KMS-11 (cell line): ENCODE data around the gene GDI1.

ENCODE experiments used
- H2AFZ ChIP-seq: fragments of 200-600 bp; sonication (generic); 2 replicates; pipeline ENCODE4 v1.6.1; 2016; ENCODE audit warnings: antibody characterized with exemption, mixed run types, low read depth
- H3K27ac ChIP-seq: fragments of 200-600 bp; sonication (generic); 2 replicates; pipeline ENCODE4 v1.6.1; 2016; ENCODE audit warnings: mild to moderate bottlenecking, mixed run types
- H3K27me3 ChIP-seq: fragments of 200-600 bp; sonication (generic); 2 replicates; pipeline ENCODE4 v1.6.1; 2017; ENCODE audit warnings: mild to moderate bottlenecking, low read depth, mixed run types, moderate library complexity; ENCODE audit not compliant: insufficient read depth
- H3K36me3 ChIP-seq: fragments of 200-600 bp; sonication (generic); 2 replicates; pipeline ENCODE4 v1.6.1; 2017; ENCODE audit warnings: mild to moderate bottlenecking, mixed run types; ENCODE audit not compliant: insufficient read depth
- H3K4me1 ChIP-seq: fragments of 200-600 bp; sonication (generic); 2 replicates; pipeline ENCODE4 v1.6.1; 2016; ENCODE audit warnings: mild to moderate bottlenecking, low read depth, mixed run types; ENCODE audit not compliant: poor library complexity, severe bottlenecking
- H3K4me2 ChIP-seq: fragments of 200-600 bp; sonication (generic); 2 replicates; pipeline ENCODE4 v1.7.0; 2016; ENCODE audit warnings: mild to moderate bottlenecking, mixed run types
- H3K4me3 ChIP-seq: fragments of 200-600 bp; sonication (generic); IDR thresholded peaks from 2 replicates; pipeline ENCODE4 v1.6.1; 2017; ENCODE audit warnings: low read depth, low read length, mixed read lengths; ENCODE audit not compliant: insufficient read depth
- H3K79me2 ChIP-seq: fragments of 200-600 bp; sonication (generic); 2 replicates; pipeline ENCODE4 v1.6.1; 2016; ENCODE audit warnings: low read depth, mixed run types; ENCODE audit not compliant: insufficient read depth
- H3K9ac ChIP-seq: fragments of 200-600 bp; sonication (generic); 2 replicates; pipeline ENCODE4 v1.6.1; 2016; ENCODE audit warnings: mild to moderate bottlenecking, mixed run types
- H4K20me1 ChIP-seq: fragments of 200-600 bp; sonication (generic); 2 replicates; pipeline ENCODE4 v1.6.1; 2016; ENCODE audit warnings: mild to moderate bottlenecking, mixed run types; ENCODE audit not compliant: insufficient read depth
- TF ChIP-seq, protein P1 (sequence below): fragments of 200-600 bp; sonication (generic); conservative IDR thresholded peaks from 2 replicates; pipeline ENCODE4 v1.6.1; 2017; ENCODE audit warnings: low read depth, mild to moderate bottlenecking, antibody characterized with exemption, low read length, moderate library complexity, mixed read lengths

Gene GDI1

DNA sequence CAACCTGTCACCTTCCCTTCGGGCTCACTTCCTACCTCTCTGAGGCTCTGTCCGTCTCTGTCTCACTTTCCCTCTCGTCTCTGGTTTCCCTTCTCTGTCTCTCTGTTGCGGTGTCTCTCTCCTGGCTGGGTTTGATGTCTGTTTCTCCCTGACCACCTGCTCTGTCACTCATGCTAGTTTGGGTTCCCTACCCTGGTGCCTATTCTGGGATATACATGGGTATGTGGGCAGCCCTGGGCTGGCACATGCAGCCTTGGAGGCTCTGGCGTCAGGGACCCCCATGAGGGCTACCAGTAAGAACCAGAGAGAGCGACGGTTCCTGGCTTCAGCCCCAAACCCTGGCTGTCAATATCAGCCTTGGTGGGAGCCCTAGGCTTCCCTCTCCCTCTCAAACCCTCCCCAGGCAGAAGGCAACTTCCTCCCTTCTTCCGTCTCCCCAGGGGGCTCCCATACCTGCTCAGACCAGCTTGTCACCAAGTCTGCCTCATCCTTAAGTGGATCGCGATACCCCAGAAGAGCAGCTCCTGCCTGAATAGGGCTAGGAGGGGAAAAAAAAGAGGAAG, 28.2 kb upstream of the GDI1 start:
- no peaks in the 10 kb centered on the region for H3K27me3 ChIP-seq
- H3K4me2 ChIP-seq = no peak overlapping the region
- H4K20me1 ChIP-seq = no peaks in the 10 kb centered on the region
- H3K9ac ChIP-seq = no peak overlapping the region
- no peak overlapping the region for H2AFZ ChIP-seq
- TF ChIP-seq, protein P1, sequence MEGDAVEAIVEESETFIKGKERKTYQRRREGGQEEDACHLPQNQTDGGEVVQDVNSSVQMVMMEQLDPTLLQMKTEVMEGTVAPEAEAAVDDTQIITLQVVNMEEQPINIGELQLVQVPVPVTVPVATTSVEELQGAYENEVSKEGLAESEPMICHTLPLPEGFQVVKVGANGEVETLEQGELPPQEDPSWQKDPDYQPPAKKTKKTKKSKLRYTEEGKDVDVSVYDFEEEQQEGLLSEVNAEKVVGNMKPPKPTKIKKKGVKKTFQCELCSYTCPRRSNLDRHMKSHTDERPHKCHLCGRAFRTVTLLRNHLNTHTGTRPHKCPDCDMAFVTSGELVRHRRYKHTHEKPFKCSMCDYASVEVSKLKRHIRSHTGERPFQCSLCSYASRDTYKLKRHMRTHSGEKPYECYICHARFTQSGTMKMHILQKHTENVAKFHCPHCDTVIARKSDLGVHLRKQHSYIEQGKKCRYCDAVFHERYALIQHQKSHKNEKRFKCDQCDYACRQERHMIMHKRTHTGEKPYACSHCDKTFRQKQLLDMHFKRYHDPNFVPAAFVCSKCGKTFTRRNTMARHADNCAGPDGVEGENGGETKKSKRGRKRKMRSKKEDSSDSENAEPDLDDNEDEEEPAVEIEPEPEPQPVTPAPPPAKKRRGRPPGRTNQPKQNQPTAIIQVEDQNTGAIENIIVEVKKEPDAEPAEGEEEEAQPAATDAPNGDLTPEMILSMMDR = no peak
- peaks cover 15% of the 10 kb centered on the region for H3K4me1 ChIP-seq
- no peak overlapping the region for H3K27ac ChIP-seq
- no peaks in the 10 kb centered on the region for H3K79me2 ChIP-seq
- H3K36me3 ChIP-seq = no peaks in the 10 kb centered on the region
- H3K4me3 ChIP-seq = no peak overlapping the region

DNA sequence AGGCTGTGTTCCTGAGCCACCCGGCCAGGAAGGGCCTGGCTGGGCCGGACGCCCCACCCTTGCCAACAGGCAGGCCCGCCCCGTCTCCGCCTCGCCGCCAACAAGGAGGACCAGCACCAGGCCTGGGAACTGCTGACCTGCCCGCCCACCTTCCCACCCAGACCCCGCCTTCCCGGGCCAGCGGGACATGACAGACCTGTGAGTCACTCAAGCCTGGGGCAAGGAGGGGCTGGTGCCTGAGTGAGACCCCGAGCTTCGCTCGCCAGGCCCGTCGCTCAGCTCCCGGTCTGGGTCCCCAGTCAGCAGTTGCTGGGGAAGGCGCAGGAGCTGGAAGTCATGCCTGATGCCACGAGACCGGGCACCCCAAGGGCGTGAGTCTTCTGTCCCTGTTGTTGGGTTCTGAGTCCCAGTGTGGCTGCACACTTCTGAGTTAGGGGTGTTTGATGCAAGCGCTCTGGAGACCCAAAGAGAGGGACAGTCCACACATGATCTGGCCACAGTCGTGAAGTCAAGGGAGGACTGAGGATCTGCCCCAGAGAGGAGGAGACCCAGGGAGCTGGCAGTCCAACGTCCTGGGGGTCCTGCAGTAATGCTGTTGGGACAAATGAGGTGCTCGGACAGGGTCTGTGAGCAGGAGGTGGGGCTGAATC, 27.6 kb upstream of the GDI1 start, which contains the start of gene DNASE1L1:
TSS of gene DNASE1L1 (minus strand) at position 33 of the 650 bp plus-strand sequence. CDS start 3,686 bp downstream, outside the sequence.
- Histone ChIP-seq H3K27ac (no peak within 1 kb of the TSS), H3K9ac (no peak within 1 kb of the TSS), H3K27me3 (no peaks in the 10 kb centered on the region), H2AFZ (no peak within 1 kb of the TSS), H3K4me3 (no peak within 1 kb of the TSS), H3K4me1 (peaks cover 15% of the 10 kb centered on the region), H3K79me2 (no peaks in the 10 kb centered on the region), H3K36me3 (no peaks in the 10 kb centered on the region), H3K4me2 (no peak within 1 kb of the TSS), H4K20me1 (no peaks in the 10 kb centered on the region)
- TF ChIP-seq, protein P1 = no peak

DNA sequence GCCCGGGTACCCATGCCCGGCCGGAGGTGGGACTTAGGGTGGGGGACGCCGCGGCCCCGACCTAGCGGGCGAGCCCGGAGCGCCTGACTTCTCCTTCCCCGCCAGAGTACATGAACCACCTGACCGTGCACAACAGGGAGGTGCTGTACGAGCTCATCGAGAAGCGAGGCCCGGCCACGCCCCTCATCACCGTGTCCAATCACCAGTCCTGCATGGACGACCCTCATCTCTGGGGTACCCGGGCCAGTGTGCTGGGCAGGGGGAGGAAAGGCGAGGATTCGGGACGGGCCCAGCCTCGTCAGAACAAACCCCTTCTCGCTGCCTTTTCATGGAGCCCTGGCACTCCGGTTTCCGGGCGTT, 25.0 kb upstream of the GDI1 start:
- Histone ChIP-seq H3K79me2 (no peaks in the 10 kb centered on the region), H3K36me3 (no peaks in the 10 kb centered on the region), H2AFZ (peak overlapping the region; percentile 76), H3K27ac (peak overlapping the region; percentile 48), H3K4me2 (peak overlapping the region; percentile 55), H3K27me3 (no peaks in the 10 kb centered on the region), H4K20me1 (no peaks in the 10 kb centered on the region), H3K9ac (peak overlapping the region; percentile 70), H3K4me3 (no peak overlapping the region), H3K4me1 (peaks cover 15% of the 10 kb centered on the region)
- TF ChIP-seq, protein P1 = no peak

DNA sequence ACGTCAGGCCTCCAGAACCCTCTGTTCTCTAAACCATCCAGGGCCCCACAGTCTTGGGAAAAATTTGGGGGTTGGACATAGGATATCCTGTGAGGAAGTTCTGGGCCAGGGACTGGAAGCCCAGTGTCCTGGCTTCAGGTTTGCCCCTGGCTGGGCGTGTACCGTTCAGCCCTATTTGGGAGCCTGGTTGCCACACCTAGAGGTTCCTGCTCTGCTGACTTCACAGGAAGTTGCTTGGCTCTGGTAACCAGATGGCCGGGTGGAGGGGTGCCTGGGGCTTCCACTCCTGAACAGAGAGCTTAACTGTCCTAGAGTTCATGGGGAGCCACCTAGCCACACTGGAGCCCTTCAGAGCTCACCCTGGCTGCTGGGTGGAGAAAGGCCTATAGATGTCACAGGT, 24.5 kb upstream of the GDI1 start:
- Histone ChIP-seq H4K20me1 (no peaks in the 10 kb centered on the region), H3K79me2 (no peaks in the 10 kb centered on the region), H3K9ac (peak overlapping the region; percentile 70), H3K36me3 (no peaks in the 10 kb centered on the region), H3K4me3 (no peak overlapping the region), H2AFZ (peak overlapping the region; percentile 76), H3K27me3 (no peaks in the 10 kb centered on the region), H3K4me1 (peaks cover 15% of the 10 kb centered on the region), H3K27ac (peak overlapping the region; percentile 48), H3K4me2 (peak overlapping the region; percentile 55)
- TF ChIP-seq, protein P1 = no peak
